Muscle layer of colon (tissue), 2 donors: Measurements from ENCODE around the gene ROCK2.

Source experiments
- H3K27ac ChIP-seq: one replicate; pipeline ENCODE4 v1.7.0; 2013; ENCODE audit warnings: low read depth, mild to moderate bottlenecking, low read length, moderate library complexity
- H3K27me3 ChIP-seq, 2 donors: one replicate each; pipeline ENCODE4 v1.7.0; 2013; ENCODE audit warnings: low read length in 2 of 2, mild to moderate bottlenecking in 2 of 2; ENCODE audit not compliant: insufficient read depth in 2 of 2, control insufficient read depth in 1 of 2
- H3K36me3 ChIP-seq: one replicate; pipeline ENCODE4 v1.7.0; 2013; ENCODE audit warnings: mild to moderate bottlenecking, low read length; ENCODE audit not compliant: insufficient read depth
- H3K4me1 ChIP-seq: one replicate; pipeline ENCODE4 v1.7.0; 2013; ENCODE audit warnings: mild to moderate bottlenecking, low read length; ENCODE audit not compliant: insufficient read depth
- H3K4me3 ChIP-seq, 2 donors: one replicate each; pipeline ENCODE4 v1.7.0; 2013; ENCODE audit warnings: low read length in 2 of 2, low read depth in 1 of 2, mild to moderate bottlenecking in 1 of 2, moderate library complexity in 1 of 2
- H3K9ac ChIP-seq: one replicate; pipeline ENCODE4 v1.7.0; 2013; ENCODE audit warnings: low read length
- H3K9me3 ChIP-seq: one replicate; pipeline ENCODE4 v1.7.0; 2013; ENCODE audit warnings: mild to moderate bottlenecking, low read length
- donor health status: abdominal sarcoma.
- donor health status: Adenocarcinoma of cecum.

ROCK2 gene

GRCh38 chr2:11163439-11164317 lies 180.8 kb downstream of the ROCK2 start:
- no peak overlapping the region for H3K27ac ChIP-seq
- peaks cover 15% of the 10 kb centered on the region for H3K36me3 ChIP-seq
- no peaks in the 10 kb centered on the region for H3K9me3 ChIP-seq
- no peaks in the 10 kb centered on the region for H3K4me1 ChIP-seq
- no peaks in the 10 kb centered on the region for H3K27me3 ChIP-seq
- no peak overlapping the region for H3K9ac ChIP-seq
- H3K4me3 ChIP-seq: no peak overlapping the region

- H3K4me3 ChIP-seq: no peak overlapping the region
- no peaks in the 10 kb centered on the region for H3K4me1 ChIP-seq
- H3K9me3 ChIP-seq: no peaks in the 10 kb centered on the region
- no peak overlapping the region for H3K9ac ChIP-seq
- H3K27me3 ChIP-seq: no peaks in the 10 kb centered on the region
- peaks cover 15% of the 10 kb centered on the region for H3K36me3 ChIP-seq
- no peak overlapping the region for H3K27ac ChIP-seq
Observed at GRCh38 chr2:11161747-11162146, 182.7 kb downstream of the ROCK2 start.

- Histone ChIP-seq H3K9ac (no peak overlapping the region), H3K9me3 (no peaks in the 10 kb centered on the region), H3K27me3 (no peaks in the 10 kb centered on the region), H3K36me3 (peaks cover 15% of the 10 kb centered on the region), H3K4me3 (no peak overlapping the region), H3K27ac (no peak overlapping the region), H3K4me1 (peaks cover 7% of the 10 kb centered on the region)
Observed at GRCh38 chr2:11160731-11161455, 183.5 kb downstream of the ROCK2 start.

GRCh38 chr2:11160256-11160655 lies 184.2 kb downstream of the ROCK2 start:
- H3K4me3 ChIP-seq: no peak overlapping the region
- H3K4me1 ChIP-seq: peaks cover 9% of the 10 kb centered on the region
- H3K27ac ChIP-seq: no peak overlapping the region
- no peaks in the 10 kb centered on the region for H3K9me3 ChIP-seq
- peaks cover 15% of the 10 kb centered on the region for H3K36me3 ChIP-seq
- no peaks in the 10 kb centered on the region for H3K27me3 ChIP-seq
- H3K9ac ChIP-seq: no peak overlapping the region

- Histone ChIP-seq H3K36me3 (peaks cover 15% of the 10 kb centered on the region), H3K9me3 (no peaks in the 10 kb centered on the region), H3K4me3 (no peak overlapping the region), H3K27ac (no peak overlapping the region), H3K4me1 (peaks cover 9% of the 10 kb centered on the region), H3K9ac (no peak overlapping the region), H3K27me3 (no peaks in the 10 kb centered on the region)
Observed at GRCh38 chr2:11159574-11160170, 184.8 kb downstream of the ROCK2 start.

GRCh38 chr2:11158916-11159573 lies 185.4 kb downstream of the ROCK2 start:
- Histone ChIP-seq H3K27me3 (no peaks in the 10 kb centered on the region), H3K27ac (no peak overlapping the region)

GRCh38 chr2:11157731-11158130 lies 186.7 kb downstream of the ROCK2 start:
- H3K27me3 ChIP-seq: no peaks in the 10 kb centered on the region
- H3K36me3 ChIP-seq: peaks cover 9% of the 10 kb centered on the region
- H3K9ac ChIP-seq: no peak overlapping the region
- H3K4me1 ChIP-seq: peaks cover 14% of the 10 kb centered on the region
- H3K4me3 ChIP-seq: no peak overlapping the region
- no peak overlapping the region for H3K27ac ChIP-seq
- H3K9me3 ChIP-seq: no peaks in the 10 kb centered on the region

More at GRCh38 chr2:11158916-11159573, 185.4 kb downstream of the ROCK2 start:
- Histone ChIP-seq H3K36me3 (peaks cover 15% of the 10 kb centered on the region), H3K9me3 (no peaks in the 10 kb centered on the region), H3K9ac (no peak overlapping the region), H3K4me3 (no peak overlapping the region), H3K4me1 (peaks cover 14% of the 10 kb centered on the region)

- H3K9ac ChIP-seq: no peak overlapping the region
- H3K27me3 ChIP-seq: no peaks in the 10 kb centered on the region
- peaks cover 14% of the 10 kb centered on the region for H3K4me1 ChIP-seq
- H3K36me3 ChIP-seq: peaks cover 9% of the 10 kb centered on the region
- no peaks in the 10 kb centered on the region for H3K9me3 ChIP-seq
- no peak overlapping the region for H3K4me3 ChIP-seq
- H3K27ac ChIP-seq: no peak overlapping the region
Observed at GRCh38 chr2:11157296-11157695, 187.1 kb downstream of the ROCK2 start.

GRCh38 chr2:11156396-11157075 lies 187.9 kb downstream of the ROCK2 start:
- H3K9me3 ChIP-seq: no peaks in the 10 kb centered on the region
- no peak overlapping the region for H3K27ac ChIP-seq
- peaks cover 14% of the 10 kb centered on the region for H3K4me1 ChIP-seq
- H3K36me3 ChIP-seq: peaks cover 3% of the 10 kb centered on the region
- H3K27me3 ChIP-seq: no peaks in the 10 kb centered on the region
- no peak overlapping the region for H3K9ac ChIP-seq
- H3K4me3 ChIP-seq: peak overlapping the region in 1 of 2 donors; percentile 81

- Histone ChIP-seq H3K27me3 (no peaks in the 10 kb centered on the region), H3K4me1 (peaks cover 14% of the 10 kb centered on the region)
Observed at GRCh38 chr2:11155381-11156035, 188.9 kb downstream of the ROCK2 start, which contains the start of gene SLC66A3. Gene SLC66A3 (plus strand): TSS chr2:11155467. CDS start chr2:11155547, 80 bp downstream.

More at GRCh38 chr2:11155381-11156035, 188.9 kb downstream of the ROCK2 start, which contains the start of gene SLC66A3:
- no peaks in the 10 kb centered on the region for H3K9me3 ChIP-seq
- H3K27ac ChIP-seq: peak within 1 kb of the TSS; percentile 93
- H3K4me3 ChIP-seq: peak within 1 kb of the TSS; percentile 64 to 81
- H3K36me3 ChIP-seq: no peaks in the 10 kb centered on the region
- peak within 1 kb of the TSS; percentile 88 for H3K9ac ChIP-seq
